Trophoblast cell (in vitro differentiated cells and primary cell): ENCODE data around the gene FAM193A. TPM values are rescaled to one million over a fixed set of nuclear protein-coding genes. Genes with fewer than 3 reads are reported as not detected.

Source experiments
- DNase-seq, 2 donors: peaks; one replicate each; pipeline ENCODE4 v3.0.0-alpha.2; 2016
- H2AFZ ChIP-seq: 2 replicates; pipeline ENCODE4 v1.6.1; 2013; ENCODE audit warnings: low read length, moderate library complexity, mild to moderate bottlenecking; ENCODE audit not compliant: insufficient read depth, poor library complexity
- H2AK5ac ChIP-seq: 2 replicates; pipeline ENCODE4 v1.6.1; 2013; ENCODE audit warnings: mild to moderate bottlenecking, low read length
- H2BK120ac ChIP-seq: 2 replicates; pipeline ENCODE4 v1.6.1; 2013; ENCODE audit warnings: low read length, mild to moderate bottlenecking, moderate library complexity; ENCODE audit not compliant: insufficient read depth, poor library complexity
- H2BK12ac ChIP-seq: 2 replicates; pipeline ENCODE4 v1.6.1; 2013; ENCODE audit warnings: mild to moderate bottlenecking, low read length, moderate library complexity
- H2BK5ac ChIP-seq: 2 replicates; pipeline ENCODE4 v1.6.1; 2013; ENCODE audit warnings: low read length, low read depth, moderate library complexity, mild to moderate bottlenecking; ENCODE audit not compliant: poor library complexity
- H3K14ac ChIP-seq: 2 replicates; pipeline ENCODE4 v1.6.1; 2013; ENCODE audit warnings: mild to moderate bottlenecking, low read length
- H3K18ac ChIP-seq: 2 replicates; pipeline ENCODE4 v1.6.1; 2013; ENCODE audit warnings: mild to moderate bottlenecking, low read length
- H3K23ac ChIP-seq: 2 replicates; pipeline ENCODE4 v1.6.1; 2013; ENCODE audit warnings: low read length
- H3K27ac ChIP-seq: 2 replicates; pipeline ENCODE4 v1.5.1; 2013; ENCODE audit warnings: low read depth, mild to moderate bottlenecking, inconsistent platforms, low read length, moderate library complexity
- H3K27me3 ChIP-seq: 2 replicates; pipeline ENCODE4 v1.6.1; 2013; ENCODE audit warnings: inconsistent platforms, mild to moderate bottlenecking, low read length, moderate library complexity; ENCODE audit not compliant: insufficient read depth
- H3K36me3 ChIP-seq, 2 experiments: 1 replicate in 1 of 2; 2 replicates in 1 of 2; pipeline ENCODE4 v1.6.1; 2013; ENCODE audit warnings: low read length in 2 of 2, mild to moderate bottlenecking in 2 of 2, moderate library complexity in 1 of 2; ENCODE audit not compliant: insufficient read depth in 2 of 2, control insufficient read depth in 1 of 2
- H3K4ac ChIP-seq: 2 replicates; pipeline ENCODE4 v1.6.1; 2013; ENCODE audit warnings: low read depth, mild to moderate bottlenecking, low read length, moderate library complexity
- H3K4me1 ChIP-seq, 2 experiments: 1 replicate in 1 of 2; 2 replicates in 1 of 2; pipeline ENCODE4 v1.6.1; 2013; ENCODE audit warnings: low read length in 2 of 2, mild to moderate bottlenecking in 2 of 2, moderate library complexity in 1 of 2; ENCODE audit not compliant: insufficient read depth in 2 of 2, control insufficient read depth in 1 of 2
- H3K4me2 ChIP-seq: 2 replicates; pipeline ENCODE4 v1.6.1; 2013; ENCODE audit warnings: inconsistent platforms, mild to moderate bottlenecking, low read length, moderate library complexity
- H3K4me3 ChIP-seq: 2 replicates; pipeline ENCODE4 v1.5.1; 2013; ENCODE audit warnings: mild to moderate bottlenecking, low read depth, low read length, inconsistent platforms
- H3K79me1 ChIP-seq: one replicate; pipeline ENCODE4 v1.6.1; 2013; ENCODE audit warnings: low read length
- H3K79me2 ChIP-seq: 2 replicates; pipeline ENCODE4 v1.6.1; 2013; ENCODE audit warnings: low read length, mild to moderate bottlenecking; ENCODE audit not compliant: control insufficient read depth, insufficient read depth, poor library complexity
- H3K9ac ChIP-seq: 2 replicates; pipeline ENCODE4 v1.6.1; 2013; ENCODE audit warnings: mild to moderate bottlenecking, low read length
- H3K9me3 ChIP-seq: 2 replicates; pipeline ENCODE4 v1.6.1; 2013; ENCODE audit warnings: low read depth, mild to moderate bottlenecking, control low read depth, inconsistent platforms, low read length; ENCODE audit not compliant: insufficient read depth
- H4K12ac ChIP-seq: 2 replicates; pipeline ENCODE4 v1.6.1; 2013; ENCODE audit warnings: low read depth, mild to moderate bottlenecking, low read length, moderate library complexity
- H4K8ac ChIP-seq: 2 replicates; pipeline ENCODE4 v1.6.1; 2013; ENCODE audit warnings: low read depth, mild to moderate bottlenecking, low read length, moderate library complexity
- H4K91ac ChIP-seq: one replicate; pipeline ENCODE4 v1.6.1; 2013; ENCODE audit warnings: low read depth, mild to moderate bottlenecking, low read length, moderate library complexity
- WGBS: extraction: QIAGEN DNeasy Blood & Tissue Kit; methylation state at CpG from one replicate; pipeline ENCODE4 v1.1.7; 2013; ENCODE audit warnings: missing lambda C conversion rate; ENCODE audit not compliant: insufficient read length, insufficient coverage; ENCODE audit errors: extremely low coverage; 5-methylcytosine and 5-hydroxymethylcytosine counted together
- polyA plus RNA-seq: library from polyadenylated mRNA; stranded (reverse); fragments of 200-250 nt; gene quantifications from 2 replicates; pipeline ENCODE4 v1.2.3, GENCODE V29; 2013

Gene FAM193A, protein sequence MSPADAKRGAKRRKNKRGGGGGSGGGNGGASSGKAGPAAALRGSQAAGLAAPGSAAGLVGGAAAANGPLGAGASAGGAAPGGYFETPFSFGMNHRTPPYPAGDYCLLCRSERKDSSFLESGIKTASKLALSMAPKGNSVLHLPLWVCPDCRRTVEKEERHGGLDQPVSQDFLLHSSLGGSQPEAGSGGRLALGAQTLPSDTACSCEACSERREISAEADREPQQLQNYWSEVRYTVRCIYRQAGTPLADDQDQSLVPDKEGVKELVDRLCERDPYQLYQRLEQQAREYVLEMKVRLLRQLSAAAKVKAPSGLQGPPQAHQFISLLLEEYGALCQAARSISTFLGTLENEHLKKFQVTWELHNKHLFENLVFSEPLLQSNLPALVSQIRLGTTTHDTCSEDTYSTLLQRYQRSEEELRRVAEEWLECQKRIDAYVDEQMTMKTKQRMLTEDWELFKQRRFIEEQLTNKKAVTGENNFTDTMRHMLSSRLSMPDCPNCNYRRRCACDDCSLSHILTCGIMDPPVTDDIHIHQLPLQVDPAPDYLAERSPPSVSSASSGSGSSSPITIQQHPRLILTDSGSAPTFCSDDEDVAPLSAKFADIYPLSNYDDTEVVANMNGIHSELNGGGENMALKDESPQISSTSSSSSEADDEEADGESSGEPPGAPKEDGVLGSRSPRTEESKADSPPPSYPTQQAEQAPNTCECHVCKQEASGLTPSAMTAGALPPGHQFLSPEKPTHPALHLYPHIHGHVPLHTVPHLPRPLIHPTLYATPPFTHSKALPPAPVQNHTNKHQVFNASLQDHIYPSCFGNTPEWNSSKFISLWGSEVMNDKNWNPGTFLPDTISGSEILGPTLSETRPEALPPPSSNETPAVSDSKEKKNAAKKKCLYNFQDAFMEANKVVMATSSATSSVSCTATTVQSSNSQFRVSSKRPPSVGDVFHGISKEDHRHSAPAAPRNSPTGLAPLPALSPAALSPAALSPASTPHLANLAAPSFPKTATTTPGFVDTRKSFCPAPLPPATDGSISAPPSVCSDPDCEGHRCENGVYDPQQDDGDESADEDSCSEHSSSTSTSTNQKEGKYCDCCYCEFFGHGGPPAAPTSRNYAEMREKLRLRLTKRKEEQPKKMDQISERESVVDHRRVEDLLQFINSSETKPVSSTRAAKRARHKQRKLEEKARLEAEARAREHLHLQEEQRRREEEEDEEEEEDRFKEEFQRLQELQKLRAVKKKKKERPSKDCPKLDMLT (N-terminal part only)
- 12.4 and 13.0 TPM in 2 replicates for polyA plus RNA-seq

DNA sequence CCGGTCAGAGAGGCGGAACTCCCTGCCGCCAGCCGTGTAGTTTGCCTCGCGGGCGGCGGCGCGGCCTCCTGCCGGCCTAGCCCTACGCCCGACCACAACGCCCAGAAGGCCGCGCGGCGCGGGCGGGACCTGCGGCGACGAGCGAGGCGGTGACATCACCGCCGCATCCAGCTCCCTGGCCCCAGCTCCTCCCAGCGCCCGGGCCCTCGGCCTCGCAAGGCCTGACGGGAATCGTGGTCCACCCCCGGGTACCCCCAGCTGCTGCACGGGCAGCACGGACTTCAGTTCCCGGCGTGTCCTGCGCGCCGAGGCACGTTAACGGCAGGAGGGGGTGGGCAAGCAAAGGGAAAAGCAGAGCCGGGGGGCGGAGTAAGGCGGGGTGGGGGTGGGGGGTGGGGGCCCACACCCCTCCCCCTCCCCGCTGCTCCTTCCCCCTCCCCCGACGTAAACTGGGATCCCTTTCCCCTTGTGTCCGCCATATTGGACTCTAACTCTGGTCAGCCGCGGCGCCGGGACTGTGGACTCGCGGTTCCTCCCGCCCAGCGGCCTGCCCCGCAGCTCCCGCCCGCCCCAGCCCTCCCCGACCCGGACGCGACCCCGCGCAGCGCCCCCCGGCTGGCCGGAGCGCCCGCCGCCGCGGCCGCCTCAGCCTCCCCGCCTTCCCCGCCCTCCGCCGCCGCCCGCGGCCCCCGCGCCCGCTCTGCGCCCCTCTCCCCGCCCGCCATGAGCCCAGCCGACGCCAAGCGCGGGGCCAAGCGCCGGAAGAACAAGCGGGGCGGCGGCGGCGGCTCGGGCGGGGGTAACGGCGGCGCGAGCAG is at the start of gene FAM193A:
Gene FAM193A (plus strand): TSS at position 455 of the 818 bp plus-strand sequence. CDS start 269 bp downstream, at position 724.
- Histone ChIP-seq H2BK5ac (peak within 1 kb of the TSS; percentile 96), H2BK120ac (peak within 1 kb of the TSS; percentile 95), H4K8ac (peak within 1 kb of the TSS; percentile 88), H2AK5ac (peak within 1 kb of the TSS; percentile 98), H3K36me3 (peaks cover 2% of the 10 kb centered on the region in 2 experiments), H3K14ac (peak within 1 kb of the TSS; percentile 97), H3K27ac (peak within 1 kb of the TSS; percentile 86), H4K12ac (peak within 1 kb of the TSS; percentile 97), H3K23ac (no peak within 1 kb of the TSS), H3K4me2 (peak within 1 kb of the TSS; percentile 89), H2AFZ (peak within 1 kb of the TSS; percentile 98), H2BK12ac (peak within 1 kb of the TSS; percentile 45), H4K91ac (peak within 1 kb of the TSS; percentile 90), H3K18ac (peak within 1 kb of the TSS; percentile 99), H3K9ac (peak within 1 kb of the TSS; percentile 91), H3K4ac (peak within 1 kb of the TSS; percentile 73), H3K27me3 (no peaks in the 10 kb centered on the region), H3K4me3 (peak within 1 kb of the TSS; percentile 98), H3K4me1 (peaks cover 0 to 2% of the 10 kb centered on the region in 2 experiments), H3K9me3 (no peaks in the 10 kb centered on the region), H3K79me2 (peaks cover 28% of the 10 kb centered on the region), H3K79me1 (peaks cover 13% of the 10 kb centered on the region)
- DNase-seq, result peak; percentile 99
- no CpG with 5 or more reads among the region's 106 CpGs for WGBS

DNA sequence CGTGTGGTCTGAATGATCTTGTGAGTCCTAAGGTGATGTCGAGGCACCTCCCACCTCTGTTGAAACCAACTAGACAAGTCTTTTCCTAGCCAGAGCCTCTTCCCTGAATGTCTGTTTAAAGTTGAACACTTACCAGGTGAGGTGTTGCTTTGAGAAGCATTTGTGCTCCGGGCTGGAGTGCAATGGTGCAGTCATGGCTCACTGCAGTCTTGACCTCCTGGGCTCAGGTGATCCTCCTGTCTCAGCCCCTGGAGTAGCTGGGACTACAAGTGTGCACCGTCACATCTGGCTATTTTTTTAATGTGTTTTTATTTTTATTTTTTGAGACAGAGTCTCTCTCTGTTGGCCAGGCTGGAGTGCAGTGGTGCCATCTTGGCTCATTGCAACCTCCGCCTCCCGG is 49.5 kb upstream of the FAM193A start:
- no CpG with 5 or more reads among the region's 6 CpGs for WGBS

DNA sequence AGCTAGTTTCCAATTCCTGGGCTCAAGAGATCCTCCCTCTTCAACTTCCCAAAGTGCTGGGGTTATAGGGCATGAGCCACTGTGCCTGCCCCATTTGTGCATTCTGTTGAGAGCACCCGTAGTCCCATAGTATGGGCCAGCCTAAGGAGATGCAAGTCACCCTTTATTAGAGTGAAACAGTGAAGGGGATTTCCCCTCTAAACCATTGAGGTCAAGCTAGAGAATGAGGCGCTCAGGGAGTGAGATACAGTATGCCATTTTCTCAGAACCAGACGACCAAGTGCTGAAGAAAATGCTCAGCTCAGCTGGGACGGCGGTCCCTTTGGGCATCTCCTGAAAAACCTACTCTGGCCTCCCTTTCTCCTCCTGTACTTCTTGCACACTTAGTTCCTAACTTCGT is 48.8 kb upstream of the FAM193A start:
- no peak overlapping the region for H2BK120ac ChIP-seq
- WGBS, result no CpG with 5 or more reads among the region's 6 CpGs
- no peak for DNase-seq
- peaks cover 4 to 12% of the 10 kb centered on the region in 2 experiments for H3K4me1 ChIP-seq
- no peak overlapping the region for H4K8ac ChIP-seq
- H3K9me3 ChIP-seq, result no peaks in the 10 kb centered on the region
- H2BK5ac ChIP-seq, result no peak overlapping the region
- no peaks in the 10 kb centered on the region for H3K27me3 ChIP-seq
- H3K4me3 ChIP-seq, result no peak overlapping the region
- no peak overlapping the region for H2AFZ ChIP-seq
- H3K79me2 ChIP-seq, result peaks cover 23% of the 10 kb centered on the region
- no peak overlapping the region for H4K12ac ChIP-seq
- no peak overlapping the region for H3K9ac ChIP-seq
- H3K4ac ChIP-seq, result peak overlapping the region; percentile 22
- no peak overlapping the region for H3K4me2 ChIP-seq
- no peak overlapping the region for H3K18ac ChIP-seq
- no peak overlapping the region for H4K91ac ChIP-seq
- no peak overlapping the region for H3K27ac ChIP-seq
- no peak overlapping the region for H2AK5ac ChIP-seq
- no peaks in the 10 kb centered on the region for H3K79me1 ChIP-seq
- H3K14ac ChIP-seq, result no peak overlapping the region
- H3K23ac ChIP-seq, result no peak overlapping the region
- no peak overlapping the region for H2BK12ac ChIP-seq
- H3K36me3 ChIP-seq, result peaks cover 16 to 31% of the 10 kb centered on the region in 2 experiments

More for the DNA sequence above, 49.5 kb upstream of the FAM193A start:
- no peaks in the 10 kb centered on the region for H3K27me3 ChIP-seq
- peaks cover 13 to 25% of the 10 kb centered on the region in 2 experiments for H3K36me3 ChIP-seq
- no peak overlapping the region for H4K12ac ChIP-seq
- no peak overlapping the region for H2BK5ac ChIP-seq
- no peak overlapping the region for H2AFZ ChIP-seq
- H3K4me2 ChIP-seq, result no peak overlapping the region
- H3K14ac ChIP-seq, result no peak overlapping the region
- H2BK12ac ChIP-seq, result no peak overlapping the region
- no peak overlapping the region for H3K4me3 ChIP-seq
- H3K27ac ChIP-seq, result no peak overlapping the region
- peaks cover 28% of the 10 kb centered on the region for H3K79me2 ChIP-seq
- no peaks in the 10 kb centered on the region for H3K9me3 ChIP-seq
- H2BK120ac ChIP-seq, result no peak overlapping the region
- no peak overlapping the region for H2AK5ac ChIP-seq
- DNase-seq, result peak in 1 of 2 donors; percentile 26
- no peak overlapping the region for H3K23ac ChIP-seq
- peaks cover 4 to 12% of the 10 kb centered on the region in 2 experiments for H3K4me1 ChIP-seq
- H3K18ac ChIP-seq, result no peak overlapping the region
- H4K91ac ChIP-seq, result no peak overlapping the region
- no peak overlapping the region for H3K9ac ChIP-seq
- H4K8ac ChIP-seq, result no peak overlapping the region
- H3K4ac ChIP-seq, result peak overlapping the region; percentile 61
- no peaks in the 10 kb centered on the region for H3K79me1 ChIP-seq
